ENCODE data around the gene XPA. TPM values are rescaled to one million over a fixed set of nuclear protein-coding genes. Genes with fewer than 3 reads are reported as not detected.
A peak's percentile ranks its signal among the peaks of the same experiment; 100 is the strongest.

XPA gene
- total RNA-seq, 4 donors from 2014 or later: 25.6 to 42.5 (median 35.8) TPM

DNA sequence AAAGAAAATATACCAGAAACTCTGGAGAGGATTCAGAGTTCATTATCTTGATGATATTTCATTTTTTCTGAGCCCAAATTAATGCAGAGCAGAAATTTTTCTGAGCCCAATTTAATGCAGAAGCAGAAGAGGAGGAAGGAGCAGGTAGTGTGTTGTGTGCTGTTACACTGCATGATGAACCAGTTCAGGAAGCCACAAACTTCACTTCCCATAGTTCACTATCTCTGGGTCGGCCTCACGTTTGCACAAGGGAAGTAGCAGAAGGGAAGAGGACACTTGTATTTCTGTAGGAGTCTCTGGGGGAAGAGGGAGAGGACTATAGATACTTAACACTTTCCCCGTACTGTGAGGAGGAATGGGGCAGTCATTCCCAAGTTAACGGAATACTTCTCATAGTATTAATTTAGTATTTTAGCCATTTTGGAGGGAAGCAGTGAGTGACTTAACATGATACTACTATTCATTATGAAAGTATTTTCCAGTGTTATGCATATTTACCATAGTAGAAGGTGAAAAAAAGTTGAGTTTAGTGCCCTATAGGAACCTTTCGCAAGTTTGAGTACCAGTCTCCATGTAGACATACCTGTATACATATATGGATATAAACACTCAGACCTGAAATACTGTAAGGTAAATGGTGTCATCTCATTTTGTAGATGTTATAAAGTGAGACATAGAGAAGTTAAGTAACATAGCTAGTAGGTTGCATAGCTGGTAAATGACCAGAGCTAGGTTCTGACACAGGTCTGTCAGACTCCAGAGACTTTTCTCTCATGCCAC lies 30.0 kb downstream of the XPA start:
- 83% methylated on average over 5 of the region's 5 CpGs for WGBS, 2 donors
- intact Hi-C loops (cut with DNase I): no loop called here
- Histone ChIP-seq H3K9me3 (no peaks in the 10 kb centered on the region), H3K4me1 (peaks cover 14% of the 10 kb centered on the region in 2 donors), H3K27me3 (no peaks in the 10 kb centered on the region), H3K27ac (peak overlapping the region in 1 of 3 donors; percentile 87), H3K36me3 (peaks cover 37 to 57% of the 10 kb centered on the region in 2 donors), H3K4me3 (replicated peaks in 1 of 3) (no peak overlapping the region)
- TF ChIP-seq, protein P1, sequence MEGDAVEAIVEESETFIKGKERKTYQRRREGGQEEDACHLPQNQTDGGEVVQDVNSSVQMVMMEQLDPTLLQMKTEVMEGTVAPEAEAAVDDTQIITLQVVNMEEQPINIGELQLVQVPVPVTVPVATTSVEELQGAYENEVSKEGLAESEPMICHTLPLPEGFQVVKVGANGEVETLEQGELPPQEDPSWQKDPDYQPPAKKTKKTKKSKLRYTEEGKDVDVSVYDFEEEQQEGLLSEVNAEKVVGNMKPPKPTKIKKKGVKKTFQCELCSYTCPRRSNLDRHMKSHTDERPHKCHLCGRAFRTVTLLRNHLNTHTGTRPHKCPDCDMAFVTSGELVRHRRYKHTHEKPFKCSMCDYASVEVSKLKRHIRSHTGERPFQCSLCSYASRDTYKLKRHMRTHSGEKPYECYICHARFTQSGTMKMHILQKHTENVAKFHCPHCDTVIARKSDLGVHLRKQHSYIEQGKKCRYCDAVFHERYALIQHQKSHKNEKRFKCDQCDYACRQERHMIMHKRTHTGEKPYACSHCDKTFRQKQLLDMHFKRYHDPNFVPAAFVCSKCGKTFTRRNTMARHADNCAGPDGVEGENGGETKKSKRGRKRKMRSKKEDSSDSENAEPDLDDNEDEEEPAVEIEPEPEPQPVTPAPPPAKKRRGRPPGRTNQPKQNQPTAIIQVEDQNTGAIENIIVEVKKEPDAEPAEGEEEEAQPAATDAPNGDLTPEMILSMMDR (IDR thresholded peaks at IDR 0.05): no peak
- TF ChIP-seq POLR2A (IDR thresholded peaks at IDR 0.05): no peak
- DNase-seq: no peak

DNA sequence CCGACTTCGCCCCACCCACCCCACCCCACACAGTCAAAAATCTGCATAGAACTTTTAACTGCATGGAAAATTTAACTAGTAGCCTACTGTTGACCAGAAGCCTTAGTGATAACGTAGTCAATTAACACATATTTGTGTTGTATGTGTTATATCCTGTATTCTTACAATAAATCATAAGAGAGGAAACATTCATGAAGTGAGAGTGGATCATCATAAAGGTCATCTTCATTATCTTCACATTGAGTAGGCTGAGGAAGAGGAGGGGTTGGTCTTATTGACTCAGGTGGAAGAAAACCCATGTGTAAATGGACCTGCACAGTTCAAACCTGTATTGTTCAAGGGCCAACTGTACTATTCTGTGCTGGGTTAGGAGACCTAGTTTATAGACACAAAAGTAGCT lies 31.4 kb downstream of the XPA start:
- H3K27ac ChIP-seq: no peak overlapping the region
- H3K27me3 ChIP-seq: no peaks in the 10 kb centered on the region
- H3K36me3 ChIP-seq: peaks cover 27 to 53% of the 10 kb centered on the region in 2 donors
- DNase-seq: no peak
- TF ChIP-seq POLR2A (IDR thresholded peaks at IDR 0.05): no peak
- TF ChIP-seq, protein P1 (IDR thresholded peaks at IDR 0.05): no peak
- 93 to 96% methylated on average over 3 of the region's 3 CpGs for WGBS, 2 donors
- no peaks in the 10 kb centered on the region for H3K9me3 ChIP-seq
- no peak overlapping the region for H3K4me3 ChIP-seq (replicated peaks in 1 of 3)
- intact Hi-C loops (cut with DNase I): no loop called here
- peaks cover 14% of the 10 kb centered on the region in 2 donors for H3K4me1 ChIP-seq

DNA sequence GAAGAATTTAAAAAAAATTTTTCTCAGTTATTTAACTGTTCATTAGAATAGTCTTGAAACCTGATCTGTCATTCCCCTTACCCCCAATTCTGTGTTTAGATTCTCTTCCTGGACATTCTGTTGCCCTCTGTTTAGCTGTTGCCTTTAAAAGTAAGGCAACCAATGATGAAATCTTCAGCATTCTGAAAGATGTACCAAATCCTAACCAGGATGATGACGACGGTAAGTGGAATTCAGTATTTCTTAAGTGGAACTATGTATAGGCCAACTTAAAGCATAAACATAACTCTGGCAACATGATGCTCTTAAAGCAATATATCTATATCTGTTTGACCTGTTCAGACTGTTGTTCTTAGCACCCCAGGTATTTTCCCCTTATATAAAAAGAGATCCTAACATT lies 36.3 kb downstream of the XPA start:
- no peaks in the 10 kb centered on the region for H3K4me1 ChIP-seq
- TF ChIP-seq POLR2A (IDR thresholded peaks at IDR 0.05): no peak
- TF ChIP-seq, protein P1 (IDR thresholded peaks at IDR 0.05): no peak
- WGBS, 2 donors: 95 to 99% methylated on average over 2 of the region's 2 CpGs
- H3K27ac ChIP-seq: no peak overlapping the region
- no peaks in the 10 kb centered on the region for H3K27me3 ChIP-seq
- H3K36me3 ChIP-seq: peaks cover 26 to 48% of the 10 kb centered on the region in 2 donors
- no peak overlapping the region for H3K4me3 ChIP-seq (replicated peaks in 1 of 3)
- no peaks in the 10 kb centered on the region for H3K9me3 ChIP-seq
- DNase-seq: no peak
- intact Hi-C loops (cut with DNase I): no loop called here

DNA sequence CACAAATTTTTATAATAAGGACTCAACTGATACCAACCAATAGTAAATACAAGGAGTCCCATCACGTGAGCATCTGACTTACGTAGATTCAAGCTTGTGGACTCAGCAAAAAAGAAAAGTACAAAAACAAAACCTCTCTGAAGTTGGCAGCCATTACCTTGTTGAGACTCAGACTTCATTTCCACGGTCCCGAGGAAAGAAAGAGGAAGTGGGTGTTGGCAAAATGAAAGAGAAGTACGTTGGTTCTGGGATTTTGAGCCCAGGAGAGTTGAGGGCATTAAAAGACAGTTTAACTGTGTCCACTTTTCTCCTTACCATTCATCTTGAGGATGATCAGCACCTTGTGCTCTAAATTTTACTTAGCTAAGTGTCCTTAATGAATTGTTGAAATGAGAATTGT lies 36.8 kb downstream of the XPA start:
- Histone ChIP-seq H3K4me3 (replicated peaks in 1 of 3) (no peak overlapping the region), H3K4me1 (no peaks in the 10 kb centered on the region), H3K36me3 (peaks cover 25 to 50% of the 10 kb centered on the region in 2 donors), H3K9me3 (no peaks in the 10 kb centered on the region), H3K27ac (no peak overlapping the region), H3K27me3 (no peaks in the 10 kb centered on the region)
- WGBS, 2 donors: 58 to 60% methylated on average over 5 of the region's 5 CpGs
- TF ChIP-seq, protein P1 (IDR thresholded peaks at IDR 0.05): no peak
- no peak for TF ChIP-seq POLR2A (IDR thresholded peaks at IDR 0.05)
- intact Hi-C loops (cut with DNase I): no loop called here
- DNase-seq: no peak

DNA sequence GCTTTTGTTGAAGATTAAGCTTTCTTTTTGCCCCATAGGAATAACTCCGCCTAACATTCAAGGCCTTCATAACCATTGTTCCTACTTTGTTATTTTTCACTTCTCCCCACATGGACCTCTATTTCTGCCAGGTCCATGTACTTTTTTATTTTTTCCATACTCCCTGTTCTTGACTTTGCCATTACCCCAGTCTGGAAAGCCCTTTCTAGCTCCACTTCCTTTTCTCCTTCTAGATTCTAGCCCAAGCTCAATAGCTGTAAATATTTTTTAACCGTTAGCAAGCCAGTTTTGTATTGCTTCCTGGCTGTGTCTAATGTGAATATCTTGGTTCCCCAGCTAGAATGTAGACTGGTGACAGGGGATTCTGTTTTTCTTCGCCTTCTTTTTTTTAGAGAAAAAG lies 37.4 kb downstream of the XPA start:
- intact Hi-C loops (cut with DNase I): no loop called here
- Histone ChIP-seq H3K27me3 (no peaks in the 10 kb centered on the region), H3K36me3 (peaks cover 22 to 47% of the 10 kb centered on the region in 2 donors), H3K4me1 (no peaks in the 10 kb centered on the region), H3K27ac (no peak overlapping the region), H3K9me3 (no peaks in the 10 kb centered on the region), H3K4me3 (replicated peaks in 1 of 3) (no peak overlapping the region)
- TF ChIP-seq POLR2A (IDR thresholded peaks at IDR 0.05): no peak
- TF ChIP-seq, protein P1 (IDR thresholded peaks at IDR 0.05): no peak
- WGBS, 2 donors: 92 to 95% methylated on average over 3 of the region's 3 CpGs
- DNase-seq: no peak
